SK-MEL-5 (cell line): ENCODE measurements around the gene ABCA6. TPM values are rescaled to one million over a fixed set of nuclear protein-coding genes. Genes with fewer than 3 reads are reported as not detected.
A peak's percentile ranks its signal among the peaks of the same experiment; 100 is the strongest.
"Not testable (repeated sequence)": the region's sequence is repeated elsewhere in the genome, so short reads cannot be mapped to it uniquely, and the experiment has no call there.

Experiments
- DNase-seq: peaks from one replicate; pipeline ENCODE4 v3.0.0-alpha.2; 2016; ENCODE audit warnings: low read depth, low spot score
- in situ Hi-C: cut with HindIII; loops from 2 replicates; pipeline ENCODE4 v1.10.0; 2016; ENCODE audit warnings: low sequenced_read_pairs, high pct_unique_total_duplicates, low pct_unique_long_range_greater_than_20kb
- total RNA-seq: library from RNA; depleted of rRNA; stranded (reverse); fragments of >200 nt; shearing (Covaris generic); gene quantifications from 2 replicates; pipeline ENCODE4 v1.2.3, GENCODE V29; 2014

Gene ABCA6
- total RNA-seq, 1 experiment from 2014 or later, result 1.5 TPM

GRCh38 chr17:69090365-69090764 lies 51.3 kb downstream of the ABCA6 start:
- no peak for DNase-seq
- in situ Hi-C loops, result no loop called here

- no peak for DNase-seq
- in situ Hi-C loops, result no loop called here
Observed at GRCh38 chr17:69088643-69089200, 53.0 kb downstream of the ABCA6 start.

GRCh38 chr17:69086641-69087040 lies 55.1 kb downstream of the ABCA6 start:
- DNase-seq, result no peak
- in situ Hi-C loops, result no loop called here

GRCh38 chr17:69084911-69085310 lies 56.8 kb downstream of the ABCA6 start:
- DNase-seq, result peak; percentile 51
- in situ Hi-C loops, result no loop called here

GRCh38 chr17:69082696-69083095 lies 59.0 kb downstream of the ABCA6 start:
- in situ Hi-C loops, result no loop called here
- DNase-seq, result no peak

- in situ Hi-C loops, result no loop called here
- no peak for DNase-seq
Observed at GRCh38 chr17:69078864-69079263, 62.8 kb downstream of the ABCA6 start.

GRCh38 chr17:69075823-69076222 lies 65.9 kb downstream of the ABCA6 start:
- in situ Hi-C loops, result no loop called here
- DNase-seq, result no peak

GRCh38 chr17:69073392-69073791 lies 68.3 kb downstream of the ABCA6 start:
- in situ Hi-C loops, DNase-seq: not testable (repeated sequence)

GRCh38 chr17:69072803-69073256 lies 68.9 kb downstream of the ABCA6 start:
- DNase-seq, in situ Hi-C loops: not testable (repeated sequence)

- in situ Hi-C loops, DNase-seq: not testable (repeated sequence)
Observed at GRCh38 chr17:69071233-69071586, 70.5 kb downstream of the ABCA6 start.

GRCh38 chr17:69070378-69071232 lies 71.1 kb downstream of the ABCA6 start:
- in situ Hi-C loops, DNase-seq: not testable (repeated sequence)

GRCh38 chr17:69069226-69069750 lies 72.4 kb downstream of the ABCA6 start:
- in situ Hi-C loops, result no loop called here
- DNase-seq, result no peak

GRCh38 chr17:69067274-69068047 lies 74.2 kb downstream of the ABCA6 start:
- peak; percentile 76 for DNase-seq
- in situ Hi-C loops, result no loop called here

- in situ Hi-C loops, result no loop called here
- DNase-seq, result no peak
Observed at GRCh38 chr17:69066482-69066881, 75.2 kb downstream of the ABCA6 start.

GRCh38 chr17:69065113-69065512 lies 76.6 kb downstream of the ABCA6 start:
- in situ Hi-C loops, result no loop called here

GRCh38 chr17:69064476-69064875 lies 77.2 kb downstream of the ABCA6 start:
- in situ Hi-C loops, result no loop called here
- DNase-seq, result no peak

More at GRCh38 chr17:69065113-69065512, 76.6 kb downstream of the ABCA6 start:
- no peak for DNase-seq

- in situ Hi-C loops, result no loop called here
Observed at GRCh38 chr17:69064001-69064400, 77.7 kb downstream of the ABCA6 start.

More at GRCh38 chr17:69064001-69064400, 77.7 kb downstream of the ABCA6 start:
- no peak for DNase-seq
